HepG2 (cell line): Measurements from ENCODE around the gene LGALS8. TPM values are rescaled to one million over a fixed set of nuclear protein-coding genes. Genes with fewer than 3 reads are reported as not detected.

Experiments
- ARNT2 ChIP-seq: sonication (generic); formaldehyde crosslinking; IDR thresholded peaks from 2 replicates; pipeline ENCODE4 v1.8.0; 2022; ENCODE audit warnings: mild to moderate bottlenecking, low read depth, missing genetic modification reagents, moderate library complexity
- CEBPB ChIP-seq: IDR thresholded peaks from 2 replicates; pipeline ENCODE4 v1.6.1; 2011; ENCODE audit warnings: low read depth, low read length, improper control_type of control experiment, borderline replicate concordance
- DDIT3 ChIP-seq: sonication (generic); formaldehyde crosslinking; IDR thresholded peaks from 2 replicates; pipeline ENCODE4 v1.4.0; 2020; ENCODE audit warnings: mild to moderate bottlenecking, missing genetic modification reagents
- FOSL2 ChIP-seq: sonication (generic); formaldehyde crosslinking; IDR thresholded peaks from 2 replicates; pipeline ENCODE4 v1.4.0; 2020; ENCODE audit warnings: missing genetic modification reagents
- FOXC1 ChIP-seq: sonication (generic); formaldehyde crosslinking; IDR thresholded peaks from 2 replicates; pipeline ENCODE4 v1.8.0; 2022; ENCODE audit warnings: mild to moderate bottlenecking, missing genetic modification reagents, borderline replicate concordance
- HNF4A ChIP-seq: sonication (generic); formaldehyde crosslinking; IDR thresholded peaks from 2 replicates; pipeline ENCODE4 v1.4.0; 2020; ENCODE audit warnings: missing genetic modification reagents
- HNRNPUL1 ChIP-seq: fragments of 200-400 bp; formaldehyde crosslinking; IDR thresholded peaks from 2 replicates; pipeline ENCODE4 v1.6.1; 2017; ENCODE audit warnings: low read depth, mild to moderate bottlenecking, low read length, moderate library complexity
- JARID2 ChIP-seq: sonication (generic); formaldehyde crosslinking; IDR thresholded peaks from 2 replicates; pipeline ENCODE4 v1.8.1; 2023; ENCODE audit warnings: missing genetic modification reagents, inconsistent platforms; ENCODE audit not compliant: insufficient replicate concordance
- JDP2 ChIP-seq: sonication (generic); formaldehyde crosslinking; IDR thresholded peaks from 2 replicates; pipeline ENCODE4 v1.8.1; 2022; ENCODE audit warnings: missing genetic modification reagents, borderline replicate concordance
- KDM2A ChIP-seq: sonication (generic); formaldehyde crosslinking; IDR thresholded peaks from 2 replicates; pipeline ENCODE4 v1.4.0; 2020; ENCODE audit warnings: low read depth, missing genetic modification reagents, borderline replicate concordance
- KLF15 ChIP-seq: sonication (generic); formaldehyde crosslinking; IDR thresholded peaks from 2 replicates; pipeline ENCODE4 v1.8.1; 2023; ENCODE audit warnings: borderline replicate concordance, mild to moderate bottlenecking, inconsistent platforms, missing genetic modification reagents, mixed read lengths
- NONO ChIP-seq, 2 experiments: fragments of 450-650 bp in 1 of 2; sonication (generic) in 1 of 2; formaldehyde crosslinking in 1 of 2; IDR thresholded peaks in 1 of 2; conservative IDR thresholded peaks in 1 of 2; 2 replicates each; pipeline versions ENCODE4 v1.6.1 to v1.8.0; 2017 to 2022; ENCODE audit warnings: mild to moderate bottlenecking in 1 of 2, missing genetic modification reagents in 1 of 2, moderate library complexity in 1 of 2
- NR2F6 ChIP-seq, 2 experiments: IDR thresholded peaks; 2 replicates each; pipeline ENCODE4 v1.6.1; 2016; ENCODE audit warnings: antibody characterized with exemption in 1 of 2, mild to moderate bottlenecking in 1 of 2
- PHB2 ChIP-seq: fragments of 450-650 bp; IDR thresholded peaks from 2 replicates; pipeline ENCODE4 v1.6.1; 2018; ENCODE audit not compliant: partially characterized antibody
- PLSCR1 ChIP-seq: sonication (generic); formaldehyde crosslinking; IDR thresholded peaks from 2 replicates; pipeline ENCODE4 v1.5.0; 2020; ENCODE audit warnings: missing genetic modification reagents, mild to moderate bottlenecking, borderline replicate concordance
- RARA ChIP-seq: IDR thresholded peaks from 2 replicates; pipeline ENCODE4 v1.6.1; 2016; ENCODE audit warnings: missing genetic modification reagents, missing compliant biosample characterization
- REL ChIP-seq: sonication (generic); formaldehyde crosslinking; conservative IDR thresholded peaks from 2 replicates; pipeline ENCODE4 v1.8.0; 2022; ENCODE audit warnings: mild to moderate bottlenecking, missing genetic modification reagents, moderate library complexity
- SRY ChIP-seq: sonication (generic); formaldehyde crosslinking; IDR thresholded peaks from 2 replicates; pipeline ENCODE4 v1.8.0; 2022; ENCODE audit warnings: mild to moderate bottlenecking, missing genetic modification reagents
- TEF ChIP-seq: sonication (generic); formaldehyde crosslinking; IDR thresholded peaks from 2 replicates; pipeline ENCODE4 v1.5.0; 2020; ENCODE audit warnings: missing genetic modification reagents
- ZNF281 ChIP-seq: sonication (generic); formaldehyde crosslinking; IDR thresholded peaks from 2 replicates; pipeline ENCODE4 v1.4.0; 2020; ENCODE audit warnings: missing genetic modification reagents, borderline replicate concordance
- ZNF639 ChIP-seq: conservative IDR thresholded peaks from 2 replicates; pipeline ENCODE4 v1.6.1; 2018; ENCODE audit warnings: missing genetic modification reagents
- polyA plus RNA-seq, 8 experiments: library from polyadenylated mRNA; depleted of rRNA in 3 of 8; stranded (reverse) in 7 of 8; unstranded in 1 of 8; fragments of >200 nt; fragmentation: Illumina TruSeq in 4 of 8; extraction: Trizol in 4 of 8; gene quantifications; 2 replicates each; pipeline versions ENCODE4 v1.2.1 to v1.2.3, GENCODE V29; 2011 to 2016; ENCODE audit warnings: low read depth in 4 of 8, missing spikeins in 1 of 8, mixed read lengths in 1 of 8; ENCODE audit not compliant: insufficient read depth in 1 of 8
- total RNA-seq, 5 experiments: library from RNA; depleted of rRNA; stranded (reverse); fragments of >200 nt; fragmentation: Illumina TruSeq; extraction: Trizol; gene quantifications; 2 replicates each; pipeline ENCODE4 v1.2.3, GENCODE V29; 2016; ENCODE audit warnings: low read depth in 1 of 5

Gene LGALS8
- total and polyA plus RNA-seq, 2 of the 13 experiments (the other 11 are each of a cell fraction or from before 2014, with no cell fraction given), result 29.3 to 185 TPM

GRCh38 chr1:236522937-236523703 lies 662 bp upstream of the LGALS8 start (continued):
- TF ChIP-seq ARNT2 (0 out of 2 replicates have a peak, but pooled peaks have one; percentile 5), HNF4A (CRISPR knock-in tag) (peak; percentile 55; the same call in 1 of the 2 replicates), RARA (peak; percentile 47), ZNF639 (CRISPR knock-in tag) (no peak), KDM2A (CRISPR knock-in tag) (no peak), KLF15 (CRISPR knock-in tag) (no peak), PHB2 (no peak), DDIT3 (CRISPR knock-in tag) (no peak; the same call in 1 of the 2 replicates), TEF (no peak), ZNF281 (CRISPR knock-in tag) (peak; percentile 83), HNRNPUL1 (no peak), REL (no peak), JARID2 (CRISPR knock-in tag) (no peak), FOSL2 (CRISPR knock-in tag) (peak; percentile 32; the same call in 1 of the 2 replicates), CEBPB (no peak), NR2F6 (IDR thresholded peaks at IDR 0.05) (peak; percentile 57), NR2F6 (CRISPR knock-in tag; IDR thresholded peaks at IDR 0.05) (peak; percentile 63), NONO (IDR thresholded peaks at IDR 0.05) (no peak), NONO (CRISPR knock-in tag; conservative IDR thresholded peaks at IDR 0.05) (no peak; the same call in 1 of the 2 replicates), JDP2 (no peak), FOXC1 (peak; percentile 15; the same call in 1 of the 2 replicates), SRY (no peak; the same call in 1 of the 2 replicates), PLSCR1 (CRISPR knock-in tag) (no peak)
